HG02852 (cell line): ENCODE measurements around the gene CLDN34.

Source experiments
- ATAC-seq: cut with Tn5 transposase; IDR thresholded peaks from one replicate; pipeline ENCODE4 v1.9.1; 2021; ENCODE audit warnings: mild to moderate bottlenecking, moderate library complexity; ENCODE audit not compliant: unreplicated experiment

The CLDN34 gene, protein sequence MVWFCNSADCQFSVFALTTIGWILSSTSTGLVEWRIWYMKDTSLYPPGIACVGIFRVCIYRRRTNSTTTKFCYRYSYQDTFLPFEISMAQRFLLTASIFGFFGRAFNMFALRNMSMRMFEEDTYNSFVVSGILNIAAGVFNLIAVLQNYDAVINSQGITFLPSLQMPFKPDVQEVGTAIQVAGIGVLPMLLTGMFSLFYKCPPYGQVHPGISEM

DNA sequence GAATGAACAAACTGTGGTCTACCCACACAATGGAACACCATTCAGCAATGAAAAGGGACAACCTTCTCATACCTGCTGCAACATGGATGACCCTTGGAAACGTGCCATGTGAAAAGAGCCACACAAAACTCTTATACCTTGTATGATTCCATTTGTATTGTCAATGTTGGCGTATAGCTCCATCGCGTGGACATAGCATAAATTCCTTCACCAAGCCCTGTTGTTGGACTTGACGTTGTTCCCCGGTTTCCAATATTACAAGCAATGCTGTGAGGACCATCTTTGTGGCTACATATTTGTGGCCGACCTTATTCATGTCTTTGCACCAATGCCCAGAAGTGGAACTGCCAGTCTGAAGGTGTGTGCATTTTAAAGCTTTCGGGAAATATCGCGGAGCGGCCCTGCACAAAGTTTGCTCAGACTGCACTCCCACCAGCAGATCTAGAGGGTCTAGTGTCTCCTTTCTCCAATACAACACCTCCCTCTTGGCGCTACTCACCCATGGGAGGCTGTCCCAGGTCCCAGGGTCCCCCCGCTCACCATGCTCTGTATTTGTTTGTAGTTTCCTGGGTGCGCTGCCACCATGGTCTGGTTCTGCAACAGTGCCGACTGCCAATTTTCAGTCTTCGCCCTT, at the start of gene CLDN34:
CLDN34 (plus strand) TSS at position 584 of the 634 bp plus-strand sequence; CDS start at position 584, 0 bp downstream.
- ATAC-seq: no peak

DNA sequence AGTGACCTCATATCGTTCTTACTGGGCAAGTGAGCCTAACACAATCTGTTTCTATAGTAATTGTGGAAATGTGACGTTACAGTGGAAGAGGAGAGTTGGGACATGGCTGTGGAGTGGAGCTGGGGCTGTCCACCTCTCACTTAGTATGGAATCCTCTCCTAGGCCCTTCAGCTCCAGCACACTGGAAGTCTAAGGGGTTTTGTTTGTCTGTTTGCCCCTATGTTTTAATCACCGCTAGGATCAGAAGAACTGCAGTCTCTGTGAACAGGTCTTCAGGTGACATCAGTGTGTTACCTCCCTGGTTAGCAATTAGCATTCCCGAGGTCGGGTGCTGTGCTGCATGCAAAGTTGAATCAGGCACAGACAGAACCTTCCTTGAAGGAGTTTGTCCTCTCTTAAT, 49.3 kb upstream of the CLDN34 start:
- ATAC-seq: no peak

DNA sequence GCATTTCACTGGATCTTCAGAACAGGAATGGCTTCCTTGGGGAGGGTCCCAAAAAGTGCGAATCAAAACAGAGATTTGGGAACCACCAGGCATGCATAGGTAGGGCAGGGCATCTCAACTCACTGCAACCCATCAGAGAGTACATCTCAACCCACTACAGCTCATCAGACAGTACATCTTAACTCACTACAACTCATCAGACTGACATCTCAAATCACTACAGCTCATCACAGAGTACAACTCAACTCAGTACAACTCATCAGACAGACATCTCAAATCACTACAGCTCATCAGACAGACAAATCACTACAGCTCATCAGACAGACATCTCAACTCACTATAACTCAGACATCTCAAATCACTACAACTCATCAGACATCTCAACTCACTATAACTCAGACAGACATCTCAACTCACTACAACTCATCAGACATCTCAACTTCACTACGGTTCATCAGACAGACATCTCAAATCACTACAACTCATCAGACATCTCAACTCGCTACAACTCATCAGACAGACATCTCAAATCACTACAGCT, 47.5 kb upstream of the CLDN34 start:
- no peak for ATAC-seq

DNA sequence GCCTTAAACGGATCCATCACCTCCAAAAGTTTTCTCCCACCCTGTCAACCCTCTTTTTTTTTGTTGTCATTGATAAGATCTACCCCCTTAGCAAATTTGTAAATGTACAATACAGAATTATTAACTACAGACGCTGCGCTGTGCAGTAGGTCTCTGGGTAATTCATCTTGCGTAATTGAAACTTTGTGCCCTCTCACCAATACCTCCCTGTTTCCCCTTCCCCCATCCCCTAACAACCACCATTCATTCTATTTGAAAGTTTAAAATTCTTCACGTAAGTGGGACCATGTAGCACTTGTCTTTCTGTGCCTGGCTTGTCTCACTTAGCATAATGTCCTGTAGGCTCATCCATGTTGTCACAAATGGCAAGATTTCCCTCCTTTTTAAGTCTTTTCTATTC, 45.8 kb upstream of the CLDN34 start:
- no peak for ATAC-seq

DNA sequence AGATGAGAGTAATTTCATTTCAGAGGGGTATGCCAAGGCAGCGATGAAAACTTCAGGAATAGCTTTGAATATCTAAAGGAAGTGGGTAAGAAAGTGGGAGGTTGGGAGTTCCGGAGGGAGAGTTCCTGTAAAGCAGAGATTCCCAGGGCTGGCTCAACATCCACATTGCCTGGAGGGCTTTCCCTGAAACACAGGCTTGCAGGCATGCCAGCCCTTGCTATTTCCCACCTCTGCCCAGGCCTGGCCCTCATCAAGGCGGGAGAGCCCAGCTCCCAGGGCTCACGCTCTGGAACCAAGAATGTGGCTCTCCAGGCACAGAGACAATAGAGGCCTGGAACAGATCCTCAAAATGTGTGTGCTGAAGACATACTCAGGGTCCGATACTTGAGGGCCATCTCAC, 43.8 kb upstream of the CLDN34 start:
- ATAC-seq: no peak

DNA sequence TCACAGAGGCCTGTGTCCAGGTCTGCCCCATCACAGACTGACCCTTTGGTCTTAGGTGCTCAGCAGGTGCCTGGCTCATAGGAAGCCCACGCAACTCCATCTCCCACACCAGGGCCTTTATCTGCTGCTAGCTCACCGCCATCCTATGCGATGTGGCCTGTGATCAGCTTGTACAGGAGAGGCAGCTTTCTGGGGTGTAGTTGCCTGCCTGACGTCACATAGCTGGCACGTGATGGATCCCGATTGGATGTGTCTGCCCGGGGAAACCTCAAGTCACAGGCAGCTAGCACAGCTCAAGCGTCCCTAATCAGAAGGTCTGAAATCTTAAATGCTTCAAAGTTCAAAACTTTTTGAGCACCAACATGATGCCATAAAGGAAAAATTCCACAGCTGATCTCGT, 41.2 kb upstream of the CLDN34 start:
- ATAC-seq: no peak

DNA sequence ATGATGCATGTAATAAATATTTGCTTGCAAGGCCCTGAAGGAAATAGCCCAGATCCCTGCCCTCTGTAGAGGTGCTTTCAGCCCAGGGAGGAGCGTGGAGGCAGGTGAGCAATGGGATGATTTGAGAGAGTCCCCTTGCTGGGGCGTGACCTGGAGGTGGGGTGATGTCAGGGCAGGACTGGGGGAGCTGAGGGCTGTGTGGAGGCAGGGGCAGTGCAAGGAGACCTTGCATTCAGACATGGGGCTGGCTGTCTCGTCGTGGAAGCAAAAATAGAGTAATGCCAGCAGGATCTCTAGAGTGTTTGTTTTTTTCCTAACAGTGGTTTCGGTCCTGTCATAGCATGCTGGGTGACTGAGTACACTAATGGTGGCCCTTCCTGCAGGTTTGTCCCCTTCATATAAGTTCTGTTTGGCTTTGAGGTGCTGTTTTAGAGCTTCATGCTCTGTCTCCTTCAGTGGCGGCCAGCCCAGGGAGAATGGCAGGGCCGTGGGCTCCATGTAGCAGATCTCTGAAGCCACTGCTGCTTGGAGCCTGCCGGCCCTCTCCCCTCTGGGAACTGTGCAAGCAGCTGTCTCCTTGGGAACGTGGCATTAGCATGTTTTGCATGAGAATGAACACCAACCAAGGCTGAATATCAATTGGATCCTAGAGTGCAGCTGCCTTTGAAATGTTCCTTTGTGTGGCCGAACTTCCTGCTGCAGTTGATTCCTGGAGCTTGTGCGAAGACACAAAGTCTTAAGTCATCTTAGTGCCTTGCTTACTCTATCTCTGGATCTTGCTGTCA, 39.3 kb upstream of the CLDN34 start:
- ATAC-seq: no peak

DNA sequence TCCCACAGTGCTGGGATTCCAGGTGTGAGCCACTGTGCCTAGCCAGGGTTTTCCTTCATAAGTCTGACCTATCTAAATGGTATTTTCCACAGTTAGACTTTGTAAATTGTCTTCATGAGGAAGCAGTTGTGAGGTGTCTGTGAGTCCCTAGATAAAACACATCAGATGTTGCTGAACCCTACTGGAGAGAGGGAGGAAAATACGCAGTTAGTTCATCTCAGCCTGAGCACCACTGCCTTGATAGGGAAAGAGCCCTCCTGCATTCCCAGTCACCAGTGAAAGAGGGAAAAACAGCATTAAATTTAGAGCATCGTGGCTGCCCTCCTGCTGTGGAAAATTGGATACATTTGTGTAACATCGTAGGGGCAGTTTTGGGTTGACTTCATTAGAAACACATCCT, 31.7 kb upstream of the CLDN34 start:
- ATAC-seq: no peak

DNA sequence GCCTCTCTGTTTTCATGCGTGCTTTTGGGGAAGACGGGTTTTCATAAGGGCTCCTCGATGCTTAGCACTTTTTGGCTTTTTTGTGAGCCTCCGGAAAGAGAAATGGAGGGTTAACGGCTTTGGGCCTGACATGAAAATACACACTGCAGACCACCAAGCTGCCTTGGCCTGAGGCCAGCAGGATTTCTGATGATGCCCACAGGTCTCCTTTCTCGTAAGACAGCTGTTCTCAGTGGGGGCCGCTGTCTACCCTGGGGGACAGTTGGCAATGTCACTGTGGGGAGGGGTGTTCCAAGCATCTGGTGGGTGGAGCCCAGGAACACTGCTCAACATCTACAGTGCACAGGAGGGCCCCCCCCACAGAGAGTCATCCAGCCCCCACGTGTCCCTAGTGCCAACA, 29.4 kb upstream of the CLDN34 start:
- no peak for ATAC-seq

DNA sequence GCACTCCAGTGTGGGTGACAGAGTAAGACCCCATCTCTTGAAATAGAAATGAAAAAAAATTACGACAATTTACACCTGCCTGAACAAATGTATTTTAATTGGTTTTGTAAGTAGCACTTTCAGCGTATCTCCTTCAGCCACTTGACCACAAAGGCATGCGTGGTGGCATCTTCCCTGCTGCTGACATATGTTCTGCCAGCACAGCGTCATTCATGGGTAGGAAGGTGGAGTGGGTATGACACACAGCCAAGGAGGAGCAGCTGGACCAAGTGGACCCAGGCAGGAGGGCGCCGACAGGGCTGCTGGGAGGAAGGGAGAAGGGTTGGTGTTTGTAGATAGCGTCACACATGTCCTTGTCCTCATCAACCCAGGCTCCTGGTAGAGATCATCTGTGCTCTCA, 28.6 kb upstream of the CLDN34 start:
- ATAC-seq: no peak

DNA sequence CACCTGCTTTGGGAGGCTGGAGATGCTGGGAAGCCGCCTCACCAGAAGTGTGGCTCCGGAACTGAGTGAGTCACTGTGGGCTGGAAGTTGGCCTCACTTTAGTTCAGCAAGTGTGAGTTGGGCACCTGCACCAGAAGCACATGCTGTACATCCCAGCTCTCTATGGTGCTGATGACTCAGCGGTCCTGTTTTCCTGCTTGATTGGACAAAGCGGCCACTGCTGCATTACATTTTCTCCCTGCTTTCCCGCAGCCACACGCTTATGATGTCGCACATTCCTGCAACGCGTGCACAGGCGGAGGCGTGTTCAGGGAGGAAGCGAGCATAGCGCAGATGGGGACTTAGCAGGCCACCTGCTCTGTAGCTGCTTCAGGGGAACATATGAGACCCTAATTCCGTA, 26.7 kb upstream of the CLDN34 start:
- no peak for ATAC-seq

DNA sequence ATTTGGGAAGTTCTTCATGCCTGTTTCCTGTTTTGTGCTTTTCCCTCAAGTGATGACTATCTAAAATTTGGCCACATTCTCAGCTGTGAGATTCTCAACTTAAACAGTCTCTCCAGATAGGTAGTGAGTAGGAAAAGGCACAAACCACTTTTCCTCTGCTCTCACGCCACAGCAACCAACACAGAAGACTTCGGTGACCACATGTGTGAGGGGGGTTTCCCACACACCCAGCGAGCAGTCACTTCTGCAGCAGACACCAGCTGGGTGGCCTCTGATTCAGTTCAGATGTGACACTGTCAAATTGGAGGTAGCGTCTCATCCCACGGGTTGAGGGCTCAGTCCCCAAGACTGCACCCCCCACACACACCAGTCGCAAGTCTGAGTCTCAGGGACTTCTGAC, 25.1 kb upstream of the CLDN34 start:
- ATAC-seq: peak; percentile 94

DNA sequence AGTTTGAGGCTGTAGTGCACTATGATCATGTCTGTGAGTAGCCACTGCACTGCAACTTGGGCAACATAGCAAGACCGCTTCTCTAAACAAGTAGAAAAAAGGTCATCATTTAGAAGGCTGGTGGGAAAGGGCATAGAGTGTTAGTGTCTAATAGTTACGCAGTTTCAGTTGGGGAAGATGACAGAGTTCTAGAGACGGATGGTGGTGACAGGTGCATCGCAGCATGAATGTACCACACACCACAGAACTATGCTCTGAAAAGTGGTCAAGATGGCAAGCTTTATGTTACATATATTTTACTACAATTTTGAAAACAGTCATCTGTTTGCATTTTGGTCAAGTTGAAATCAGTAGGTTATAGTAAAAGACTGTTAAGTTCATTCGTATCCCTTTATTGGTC, 23.7 kb upstream of the CLDN34 start:
- no peak for ATAC-seq

DNA sequence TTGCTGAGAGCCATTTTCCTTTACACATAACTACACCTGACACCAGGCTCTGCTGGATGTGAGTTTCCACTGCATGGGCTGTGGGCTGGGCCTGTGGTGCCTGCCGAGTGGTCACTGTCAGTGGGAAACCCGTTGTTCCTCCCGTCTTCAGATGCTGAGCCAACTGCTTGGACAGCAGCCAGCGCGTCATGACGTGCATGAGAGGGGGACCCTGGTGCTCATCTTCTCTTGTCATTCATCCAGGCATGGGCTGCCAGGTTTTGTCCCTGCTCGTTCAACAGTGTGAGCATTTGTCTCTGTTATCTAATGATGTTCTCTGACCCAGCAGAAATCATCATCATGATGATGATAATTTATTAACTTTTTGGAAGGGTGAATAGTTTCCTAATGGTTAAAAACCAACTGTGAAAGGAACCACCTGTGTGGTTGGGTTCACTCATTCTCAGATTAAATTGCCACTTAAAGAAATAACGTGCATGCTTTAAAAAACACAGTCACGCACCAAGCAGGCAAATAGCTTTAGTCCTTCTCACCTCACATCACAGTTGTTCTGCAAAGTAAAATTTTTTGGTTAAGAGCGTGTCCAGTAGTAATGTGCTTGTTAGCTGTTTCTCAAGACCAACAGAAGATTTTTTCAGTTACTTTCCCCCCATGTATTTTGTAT, 19.9 kb upstream of the CLDN34 start:
- no peak for ATAC-seq

DNA sequence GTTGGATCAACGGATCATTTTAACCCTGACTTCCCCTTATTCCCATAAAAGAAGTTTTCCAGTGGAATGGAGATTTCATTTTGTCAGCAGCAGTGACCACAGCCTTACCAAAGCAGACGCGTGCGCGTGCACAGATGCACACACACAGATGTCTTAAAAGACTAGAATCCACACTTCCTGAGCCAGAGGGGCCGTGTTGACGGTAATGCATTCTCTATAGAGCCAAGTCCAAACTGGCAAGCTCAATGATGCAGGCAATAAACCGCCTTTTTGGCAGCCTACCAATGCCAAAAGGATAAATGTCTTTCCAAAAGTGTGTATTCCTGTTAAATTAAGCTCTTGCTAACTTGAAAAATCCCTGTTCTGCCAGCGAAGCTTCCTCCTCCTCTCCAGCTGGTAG, 18.8 kb upstream of the CLDN34 start:
- ATAC-seq: no peak

DNA sequence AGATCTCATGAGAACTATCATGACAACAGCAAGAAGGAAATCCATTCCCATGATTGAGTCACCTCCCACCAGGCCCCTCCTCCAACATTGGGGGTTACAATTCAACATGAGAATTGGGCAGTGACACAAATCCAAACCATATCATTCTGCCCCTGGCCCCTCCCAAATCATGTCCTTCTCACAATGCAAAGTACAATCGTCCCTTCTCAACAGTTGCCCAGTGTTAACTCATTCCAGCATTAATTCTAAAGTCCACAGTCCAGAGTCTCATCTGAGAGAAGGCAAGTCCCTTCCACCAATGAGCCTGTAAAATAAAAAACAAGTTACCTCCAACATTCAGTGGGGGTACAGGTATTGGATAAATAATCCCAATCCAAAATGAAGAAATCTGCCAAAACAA, 14.9 kb upstream of the CLDN34 start:
- ATAC-seq: no peak

DNA sequence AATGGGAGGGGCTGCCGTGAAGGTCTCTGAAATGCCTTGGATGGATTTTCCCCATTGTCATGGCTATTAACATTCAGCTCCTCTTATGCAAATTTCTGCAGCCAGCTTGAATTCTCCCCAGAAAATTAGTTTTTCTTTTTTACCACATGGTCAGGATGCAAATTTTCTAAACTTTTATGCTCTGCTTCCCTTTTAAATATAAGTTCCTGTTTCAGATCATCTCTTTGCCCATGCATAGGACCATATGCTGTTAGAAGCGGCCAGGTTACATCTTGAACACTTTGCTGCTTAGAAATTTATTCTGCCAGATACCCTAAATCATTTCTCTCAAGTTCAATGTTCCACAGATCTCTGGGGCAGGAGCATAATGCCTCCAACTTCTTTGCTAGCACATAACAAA, 13.8 kb upstream of the CLDN34 start:
- ATAC-seq: no peak

DNA sequence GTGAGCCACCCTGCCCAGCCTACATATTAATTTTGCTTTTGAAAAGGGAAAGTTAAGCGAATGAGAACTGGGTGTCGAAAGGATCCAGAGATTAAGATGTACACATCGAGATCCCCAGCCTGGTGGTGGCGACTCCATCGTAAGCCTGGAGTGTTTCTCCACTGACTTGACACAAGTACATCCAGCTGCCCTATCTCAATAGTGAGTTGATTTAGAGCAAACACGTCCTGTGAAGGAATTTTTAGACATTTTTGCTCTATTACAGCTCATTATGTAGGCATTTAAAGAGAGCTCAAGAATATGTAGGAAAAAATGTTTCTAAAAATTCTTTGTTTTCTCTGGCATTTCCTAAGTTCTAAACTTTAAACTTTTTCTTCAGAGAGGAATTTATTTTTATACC, 11.7 kb upstream of the CLDN34 start:
- ATAC-seq: no peak

DNA sequence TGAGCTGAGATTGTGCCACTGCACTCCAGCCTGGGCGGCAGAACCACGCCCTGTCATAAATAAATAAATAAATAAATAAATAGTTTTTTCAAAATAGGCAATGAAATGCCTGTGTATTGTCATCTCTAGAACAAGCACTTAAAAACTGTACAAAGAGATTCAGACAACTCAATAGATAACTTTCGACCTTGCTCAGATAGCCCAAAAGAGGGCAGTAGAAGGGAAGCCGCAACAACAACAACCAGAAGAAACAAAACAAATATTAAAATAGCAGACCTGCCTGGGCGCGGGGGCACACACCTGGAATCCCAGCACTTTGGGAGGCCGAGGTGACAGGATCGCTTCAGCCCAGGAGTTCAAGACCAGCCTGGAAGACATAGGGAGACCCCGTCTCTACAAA, 9.4 kb upstream of the CLDN34 start:
- no peak for ATAC-seq

DNA sequence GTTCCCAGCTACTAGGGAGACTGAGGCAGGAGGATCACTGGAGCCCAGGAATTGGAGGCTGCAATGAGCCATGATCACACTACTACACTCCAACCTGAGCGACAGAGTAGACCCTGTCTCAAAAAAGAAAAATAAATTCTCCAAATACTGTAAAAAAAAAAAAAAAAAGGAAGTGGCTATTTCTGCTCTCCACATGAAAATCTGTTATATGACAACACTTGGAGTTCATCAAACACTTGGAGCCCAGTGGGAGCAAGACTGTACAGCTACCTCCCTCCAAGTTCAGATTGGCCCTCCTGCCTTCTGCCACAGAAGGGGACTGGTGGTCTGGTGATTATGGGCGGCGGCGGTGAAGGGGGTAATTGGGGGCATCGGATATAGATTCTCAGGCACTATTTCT, 9.0 kb upstream of the CLDN34 start:
- ATAC-seq: no peak

DNA sequence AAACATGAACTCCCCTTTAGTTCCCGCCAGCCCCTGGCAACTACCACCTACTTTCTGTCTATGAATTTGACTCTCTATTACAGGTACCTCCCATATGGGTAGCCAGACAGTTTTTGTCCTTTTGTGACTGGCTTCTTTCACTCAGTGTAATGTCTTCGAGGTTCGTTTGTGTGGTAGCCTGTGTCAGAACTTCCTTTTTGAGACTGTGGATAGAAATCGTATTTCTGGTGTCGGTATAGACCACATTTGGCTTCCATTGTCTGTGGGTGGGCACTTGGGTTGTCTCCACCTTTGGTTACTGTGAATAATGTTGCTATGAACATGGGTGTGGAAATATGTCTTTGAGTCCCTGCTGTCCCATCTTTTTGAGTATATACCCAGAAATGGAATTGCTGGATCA, 5.4 kb upstream of the CLDN34 start:
- no peak for ATAC-seq

DNA sequence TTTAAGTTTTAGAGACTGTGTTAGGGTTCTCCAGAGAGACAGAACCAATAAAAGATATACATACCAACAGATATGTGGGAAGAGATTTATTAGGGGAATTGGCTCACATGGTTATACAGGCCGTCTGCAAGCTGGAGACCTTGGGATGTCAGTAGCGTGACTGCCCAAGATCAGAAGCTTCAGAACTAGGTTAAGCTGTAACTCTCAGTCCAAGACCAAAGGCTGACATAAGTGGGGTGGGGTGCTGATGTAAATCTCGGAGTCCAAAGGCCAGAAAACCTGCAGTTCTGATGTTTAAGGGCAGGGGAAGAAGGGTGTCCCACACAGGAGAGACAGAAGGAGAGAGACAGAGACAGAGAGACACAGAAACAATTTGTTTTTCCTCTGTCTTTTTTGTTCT, 10.5 kb downstream of the CLDN34 start:
- ATAC-seq: no peak
